ENCODE data around the gene FOXP1.

FOXP1 gene

DNA sequence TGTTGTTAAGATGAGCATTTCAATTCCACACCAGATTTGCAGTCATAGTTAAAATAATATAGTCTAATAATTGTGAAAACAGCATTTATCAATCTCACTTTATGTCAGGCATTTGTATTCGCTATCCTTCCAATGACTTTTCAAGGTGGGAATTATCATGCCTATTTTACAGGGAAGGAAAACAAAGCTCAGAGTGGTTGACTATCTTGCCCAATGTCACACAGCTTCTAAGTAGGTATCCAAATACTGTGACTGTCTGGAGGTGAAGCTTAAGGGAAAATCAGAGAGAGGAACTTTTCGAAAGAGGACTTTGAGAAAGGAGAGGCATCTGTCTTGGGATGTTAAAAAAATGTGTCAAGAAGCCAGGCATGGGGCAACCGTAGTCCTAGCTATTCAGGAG lies 443.1 kb downstream of the FOXP1 start:
- no peak overlapping the region for H3K4me3 ChIP-seq (ENCODE audit: low read length)
- no peak for DNase-seq (ENCODE audit: low read depth)
- TF ChIP-seq, protein P1, sequence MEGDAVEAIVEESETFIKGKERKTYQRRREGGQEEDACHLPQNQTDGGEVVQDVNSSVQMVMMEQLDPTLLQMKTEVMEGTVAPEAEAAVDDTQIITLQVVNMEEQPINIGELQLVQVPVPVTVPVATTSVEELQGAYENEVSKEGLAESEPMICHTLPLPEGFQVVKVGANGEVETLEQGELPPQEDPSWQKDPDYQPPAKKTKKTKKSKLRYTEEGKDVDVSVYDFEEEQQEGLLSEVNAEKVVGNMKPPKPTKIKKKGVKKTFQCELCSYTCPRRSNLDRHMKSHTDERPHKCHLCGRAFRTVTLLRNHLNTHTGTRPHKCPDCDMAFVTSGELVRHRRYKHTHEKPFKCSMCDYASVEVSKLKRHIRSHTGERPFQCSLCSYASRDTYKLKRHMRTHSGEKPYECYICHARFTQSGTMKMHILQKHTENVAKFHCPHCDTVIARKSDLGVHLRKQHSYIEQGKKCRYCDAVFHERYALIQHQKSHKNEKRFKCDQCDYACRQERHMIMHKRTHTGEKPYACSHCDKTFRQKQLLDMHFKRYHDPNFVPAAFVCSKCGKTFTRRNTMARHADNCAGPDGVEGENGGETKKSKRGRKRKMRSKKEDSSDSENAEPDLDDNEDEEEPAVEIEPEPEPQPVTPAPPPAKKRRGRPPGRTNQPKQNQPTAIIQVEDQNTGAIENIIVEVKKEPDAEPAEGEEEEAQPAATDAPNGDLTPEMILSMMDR (IDR thresholded peaks at IDR 0.05; ENCODE audit: insufficient read depth, low read depth, low read length, missing control alignments), result no peak

DNA sequence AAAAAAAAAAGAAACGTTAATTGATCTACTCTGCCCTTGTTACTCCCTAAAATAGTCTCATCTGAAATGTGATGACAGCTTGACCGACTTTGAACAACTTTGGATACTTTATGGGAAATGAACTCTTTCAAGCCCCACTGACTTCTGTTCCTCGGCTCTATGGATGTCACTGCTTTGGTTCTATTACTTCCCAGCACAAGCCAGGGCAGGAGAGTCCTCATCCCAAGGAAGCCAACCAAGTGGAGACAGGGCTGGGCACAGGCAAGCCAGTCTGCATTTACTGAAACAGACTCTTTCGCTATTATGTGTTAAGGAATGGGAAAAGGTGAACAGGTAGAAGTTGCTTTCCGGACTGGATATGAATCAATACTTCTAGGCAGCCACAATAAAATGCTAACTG lies 444.0 kb downstream of the FOXP1 start:
- TF ChIP-seq, protein P1 (IDR thresholded peaks at IDR 0.05; ENCODE audit: insufficient read depth, low read depth, low read length, missing control alignments), result no peak
- no peak for DNase-seq (ENCODE audit: low read depth)
- no peak overlapping the region for H3K4me3 ChIP-seq (ENCODE audit: low read length)

DNA sequence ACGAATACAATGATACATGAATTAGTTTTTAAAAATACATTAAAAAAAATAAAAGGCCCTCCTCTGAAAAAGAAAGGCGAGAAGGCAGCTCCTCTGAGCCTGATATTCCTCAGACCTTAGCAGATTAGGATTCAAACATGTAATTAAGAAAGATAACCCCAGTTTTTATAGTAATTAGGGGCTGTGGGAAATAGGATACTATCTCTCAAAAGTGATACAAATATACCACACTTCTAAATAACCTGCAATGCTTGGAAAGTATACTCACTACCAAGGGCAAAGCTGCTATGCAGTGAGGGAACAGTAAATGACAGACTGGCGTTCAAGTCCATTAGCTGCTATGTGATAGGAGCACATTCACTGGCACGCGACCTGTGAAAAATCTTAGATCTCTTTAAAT lies 445.1 kb downstream of the FOXP1 start:
- TF ChIP-seq, protein P1 (IDR thresholded peaks at IDR 0.05; ENCODE audit: insufficient read depth, low read depth, low read length, missing control alignments), result no peak
- DNase-seq (ENCODE audit: low read depth), result no peak
- H3K4me3 ChIP-seq (ENCODE audit: low read length), result no peak overlapping the region

DNA sequence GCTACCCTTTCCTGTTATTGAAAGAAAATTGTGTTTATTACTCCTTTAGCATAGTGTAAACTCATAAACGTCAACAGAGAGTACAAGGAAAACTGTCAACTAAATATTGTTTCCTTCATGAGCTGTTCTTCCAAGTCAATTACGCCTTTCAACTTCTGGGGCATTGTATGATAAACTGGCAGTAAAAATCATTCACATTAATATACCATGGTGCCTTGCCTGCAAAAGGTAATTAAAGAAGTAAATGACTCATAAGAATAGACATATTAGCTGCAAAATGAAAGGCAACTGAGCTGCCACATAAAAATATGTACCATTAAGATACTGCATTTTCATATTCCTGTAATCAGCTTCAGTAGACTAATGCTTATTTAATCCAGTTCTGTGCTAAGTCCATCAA lies 447.3 kb downstream of the FOXP1 start:
- TF ChIP-seq, protein P1 (IDR thresholded peaks at IDR 0.05; ENCODE audit: insufficient read depth, low read depth, low read length, missing control alignments), result no peak
- no peak for DNase-seq (ENCODE audit: low read depth)
- no peak overlapping the region for H3K4me3 ChIP-seq (ENCODE audit: low read length)

DNA sequence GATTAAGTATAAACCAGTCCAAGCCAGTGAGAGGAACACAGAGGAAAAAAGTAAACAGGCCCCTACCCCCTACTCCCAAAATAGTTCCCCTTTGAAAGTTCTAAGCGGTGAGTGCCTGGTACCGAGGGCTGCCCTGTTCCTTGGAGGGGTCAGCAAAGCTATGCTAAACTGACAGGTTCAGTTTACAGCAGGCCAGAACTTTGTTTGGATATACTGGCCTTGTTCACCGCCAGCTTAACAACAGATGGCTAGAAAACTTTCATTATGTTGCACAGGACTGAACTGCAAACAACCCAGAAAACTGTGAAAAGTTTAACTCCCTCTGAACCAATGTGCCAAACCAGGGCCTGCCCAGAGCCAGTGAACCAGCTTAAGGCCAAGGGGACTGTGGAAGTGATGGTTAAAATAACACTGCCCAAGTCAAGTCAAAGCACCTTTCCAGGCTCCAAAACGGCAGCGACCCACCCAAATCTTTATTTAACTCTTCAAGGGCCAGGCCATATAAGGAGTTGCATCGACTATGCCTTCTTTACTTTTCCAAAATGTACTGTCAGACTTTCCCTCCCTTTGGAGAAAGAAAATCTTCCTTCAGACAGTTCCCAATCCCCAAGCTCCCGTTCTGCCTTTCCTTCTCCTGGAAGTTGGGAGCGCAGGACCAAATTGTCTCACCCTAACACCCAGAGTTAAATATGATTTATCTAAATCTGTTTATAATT lies 448.0 kb downstream of the FOXP1 start:
- H3K4me3 ChIP-seq (ENCODE audit: low read length), result no peak overlapping the region
- TF ChIP-seq, protein P1 (IDR thresholded peaks at IDR 0.05; ENCODE audit: insufficient read depth, low read depth, low read length, missing control alignments), result no peak
- no peak for DNase-seq (ENCODE audit: low read depth)

DNA sequence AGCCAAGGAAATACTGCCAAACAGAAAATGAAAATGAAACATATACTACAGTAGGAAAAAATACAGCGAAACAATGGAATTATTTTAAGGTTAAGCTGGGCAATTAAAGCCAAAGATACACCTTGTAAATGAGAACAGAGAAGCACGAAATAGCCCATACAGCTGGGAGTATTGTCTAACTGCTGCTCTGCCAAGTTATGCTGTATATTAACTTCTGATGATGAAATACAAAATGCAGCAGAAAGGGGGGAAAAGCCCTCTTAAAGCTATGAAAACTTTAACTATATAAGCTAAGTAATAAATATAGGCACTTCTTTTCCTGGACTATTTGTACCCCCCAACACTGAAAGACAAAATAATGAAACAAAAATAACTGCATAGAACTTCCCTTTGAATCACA lies 449.0 kb downstream of the FOXP1 start:
- no peak overlapping the region for H3K4me3 ChIP-seq (ENCODE audit: low read length)
- DNase-seq (ENCODE audit: low read depth), result no peak
- TF ChIP-seq, protein P1 (IDR thresholded peaks at IDR 0.05; ENCODE audit: insufficient read depth, low read depth, low read length, missing control alignments), result no peak

DNA sequence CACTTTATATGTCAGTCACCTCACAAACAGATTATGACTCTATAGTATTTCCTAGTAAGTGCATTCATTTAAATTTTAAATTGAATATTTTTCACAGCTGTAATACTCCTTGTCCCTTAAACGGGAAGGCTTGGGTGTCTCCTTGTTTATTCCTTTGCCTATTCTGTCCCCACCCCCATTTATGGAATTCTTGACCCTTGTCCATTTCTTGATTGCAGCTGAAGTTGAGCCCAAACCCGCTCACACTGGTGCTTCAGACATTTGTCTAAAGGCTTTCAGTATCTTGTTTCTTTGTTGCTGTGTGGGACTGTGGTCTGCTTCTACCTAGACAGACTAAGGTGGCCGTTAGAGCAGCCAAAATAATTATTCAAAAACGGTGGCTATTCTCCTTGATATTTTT lies 449.7 kb downstream of the FOXP1 start:
- DNase-seq (ENCODE audit: low read depth), result no peak
- H3K4me3 ChIP-seq (ENCODE audit: low read length), result no peak overlapping the region
- TF ChIP-seq, protein P1 (IDR thresholded peaks at IDR 0.05; ENCODE audit: insufficient read depth, low read depth, low read length, missing control alignments), result no peak

All from epithelial cell of esophagus (primary cell).